NCI-H2227 treated with DMSO at 0.1 percent for 48 hours (cell line): ENCODE results near the gene MYF6.

Experiments
- DNase-seq: peaks from one replicate; lab custom pipeline; 2025; lab: John Stamatoyannopoulos, UW

MYF6 gene

GRCh38 chr12:80707830-80708258 lies 410 bp downstream of the MYF6 start:
- no peak for DNase-seq

- DNase-seq, result no peak
These were observed 983 bp downstream of the MYF6 start for GRCh38 chr12:80708259-80708974.

GRCh38 chr12:80708975-80709328 lies 1.5 kb downstream of the MYF6 start:
- DNase-seq, result no peak

GRCh38 chr12:80709811-80710726 lies 2.6 kb downstream of the MYF6 start:
- DNase-seq, result no peak

GRCh38 chr12:80710727-80711449 lies 3.5 kb downstream of the MYF6 start:
- no peak for DNase-seq

- DNase-seq, result no peak
These were observed 4.4 kb downstream of the MYF6 start for GRCh38 chr12:80711866-80712265.

GRCh38 chr12:80712866-80713265 lies 5.4 kb downstream of the MYF6 start:
- no peak for DNase-seq

GRCh38 chr12:80713419-80713818 lies 6.0 kb downstream of the MYF6 start:
- no peak for DNase-seq

GRCh38 chr12:80714055-80714454 lies 6.6 kb downstream of the MYF6 start:
- DNase-seq, result no peak

- no peak for DNase-seq
These were observed 7.4 kb downstream of the MYF6 start for GRCh38 chr12:80714846-80715245.

GRCh38 chr12:80715713-80716249 lies 8.3 kb downstream of the MYF6 start:
- no peak for DNase-seq

- DNase-seq, result no peak
These were observed 9.4 kb downstream of the MYF6 start, which contains the start of gene MYF5 for GRCh38 chr12:80716696-80717469. MYF5 (plus strand) TSS chr12:80716912; CDS start chr12:80717064, 152 bp downstream.

GRCh38 chr12:80717856-80718255 lies 10.4 kb downstream of the MYF6 start:
- DNase-seq, result no peak

GRCh38 chr12:80720516-80720915 lies 13.1 kb downstream of the MYF6 start:
- DNase-seq, result no peak

- no peak for DNase-seq
These were observed 13.9 kb downstream of the MYF6 start for GRCh38 chr12:80721326-80721725.

- DNase-seq, result no peak
These were observed 38.5 kb downstream of the MYF6 start for GRCh38 chr12:80745851-80746505.

GRCh38 chr12:80747800-80748199 lies 40.4 kb downstream of the MYF6 start:
- peak; percentile 26 for DNase-seq

- no peak for DNase-seq
These were observed 42.0 kb downstream of the MYF6 start for GRCh38 chr12:80749456-80749855.

- no peak for DNase-seq
These were observed 45.0 kb downstream of the MYF6 start for GRCh38 chr12:80752464-80752863.

GRCh38 chr12:80754274-80754673 lies 46.8 kb downstream of the MYF6 start:
- no peak for DNase-seq

GRCh38 chr12:80756875-80757274 lies 49.4 kb downstream of the MYF6 start:
- DNase-seq, result no peak
